Coronary artery (tissue), 2 donors: ENCODE measurements around the gene ELF2.
A peak's percentile ranks its signal among the peaks of the same experiment; 100 is the strongest.

Source experiments
- DNase-seq: peaks from one replicate; pipeline ENCODE4 v3.0.0-alpha.2; 2017; ENCODE audit warnings: low spot score
- H3K27ac ChIP-seq, 2 donors: fragments of 200-600 bp; sonication (generic); one replicate each; pipeline ENCODE4 v1.5.1; 2016 to 2019
- H3K4me3 ChIP-seq: fragments of 200-600 bp; sonication (generic); 2 replicates; pipeline ENCODE4 v1.5.1; 2016; ENCODE audit warnings: mild to moderate bottlenecking, moderate library complexity
- TF ChIP-seq, protein P1 (sequence below): fragments of 200-600 bp; sonication (generic); IDR thresholded peaks from one replicate; pipeline ENCODE4 v1.5.1; 2019; ENCODE audit warnings: antibody characterized with exemption

The ELF2 gene

DNA sequence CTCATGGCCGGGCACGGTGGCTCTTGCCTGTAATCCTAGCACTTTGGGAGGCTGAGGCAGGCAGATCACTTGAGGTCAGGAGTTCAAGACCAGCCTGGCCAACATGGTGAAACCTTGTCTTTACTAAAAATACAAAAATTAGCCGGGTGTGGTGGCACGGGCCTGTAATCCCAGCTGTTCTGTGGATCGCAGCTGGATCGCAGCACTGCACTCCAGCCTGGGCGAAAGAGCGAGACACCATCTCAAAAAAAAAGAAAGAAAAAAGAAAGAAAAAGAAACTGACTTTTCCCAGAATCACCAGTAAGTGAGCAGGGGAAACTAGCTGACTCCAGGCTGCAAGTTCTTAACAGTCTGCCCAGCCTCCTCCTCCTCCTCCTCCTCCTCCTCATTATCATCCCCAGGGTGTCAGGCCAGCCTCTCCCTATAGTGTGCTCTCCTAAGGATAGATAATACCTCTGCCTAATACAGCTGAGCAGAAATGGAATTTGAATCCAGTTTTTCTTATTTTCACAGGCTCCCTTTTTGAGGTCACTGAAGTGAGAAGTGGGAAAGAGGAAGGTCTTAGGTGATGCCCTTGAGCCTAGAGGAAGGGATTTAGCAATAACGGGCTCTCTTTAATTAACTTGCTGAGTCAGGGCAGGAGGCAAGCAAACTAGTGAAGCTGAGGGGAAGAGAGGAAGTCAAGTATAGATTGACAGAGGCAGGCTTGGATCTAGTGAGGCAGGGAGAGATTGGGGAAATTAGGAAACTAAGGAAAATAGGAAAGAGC is 11.8 kb upstream of the ELF2 start:
- no peak for DNase-seq
- H3K4me3 ChIP-seq = no peak overlapping the region
- TF ChIP-seq, protein P1, sequence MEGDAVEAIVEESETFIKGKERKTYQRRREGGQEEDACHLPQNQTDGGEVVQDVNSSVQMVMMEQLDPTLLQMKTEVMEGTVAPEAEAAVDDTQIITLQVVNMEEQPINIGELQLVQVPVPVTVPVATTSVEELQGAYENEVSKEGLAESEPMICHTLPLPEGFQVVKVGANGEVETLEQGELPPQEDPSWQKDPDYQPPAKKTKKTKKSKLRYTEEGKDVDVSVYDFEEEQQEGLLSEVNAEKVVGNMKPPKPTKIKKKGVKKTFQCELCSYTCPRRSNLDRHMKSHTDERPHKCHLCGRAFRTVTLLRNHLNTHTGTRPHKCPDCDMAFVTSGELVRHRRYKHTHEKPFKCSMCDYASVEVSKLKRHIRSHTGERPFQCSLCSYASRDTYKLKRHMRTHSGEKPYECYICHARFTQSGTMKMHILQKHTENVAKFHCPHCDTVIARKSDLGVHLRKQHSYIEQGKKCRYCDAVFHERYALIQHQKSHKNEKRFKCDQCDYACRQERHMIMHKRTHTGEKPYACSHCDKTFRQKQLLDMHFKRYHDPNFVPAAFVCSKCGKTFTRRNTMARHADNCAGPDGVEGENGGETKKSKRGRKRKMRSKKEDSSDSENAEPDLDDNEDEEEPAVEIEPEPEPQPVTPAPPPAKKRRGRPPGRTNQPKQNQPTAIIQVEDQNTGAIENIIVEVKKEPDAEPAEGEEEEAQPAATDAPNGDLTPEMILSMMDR = no peak

DNA sequence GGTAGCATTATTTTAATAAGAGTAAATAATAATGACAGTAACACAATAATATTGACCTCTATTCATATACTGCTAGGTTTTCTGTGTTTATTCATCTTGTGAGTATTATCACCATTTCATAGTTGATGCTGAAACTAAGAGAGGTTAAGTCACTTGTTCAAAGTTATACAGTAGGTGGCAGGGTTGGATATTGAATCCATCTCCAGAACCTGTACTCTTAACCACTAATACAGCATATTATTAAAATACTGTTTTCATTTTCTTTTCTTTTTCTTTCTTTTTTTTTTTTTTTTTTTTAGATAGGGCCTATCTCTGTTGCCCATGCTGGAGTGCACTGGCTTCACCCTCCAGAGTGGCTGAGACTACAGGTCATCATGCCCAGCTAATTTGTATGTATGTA is 7.1 kb upstream of the ELF2 start:
- H3K27ac ChIP-seq = no peak overlapping the region
- TF ChIP-seq, protein P1 = no peak
- DNase-seq = no peak
- no peak overlapping the region for H3K4me3 ChIP-seq

More for the DNA sequence above, 11.8 kb upstream of the ELF2 start:
- H3K27ac ChIP-seq = no peak overlapping the region

DNA sequence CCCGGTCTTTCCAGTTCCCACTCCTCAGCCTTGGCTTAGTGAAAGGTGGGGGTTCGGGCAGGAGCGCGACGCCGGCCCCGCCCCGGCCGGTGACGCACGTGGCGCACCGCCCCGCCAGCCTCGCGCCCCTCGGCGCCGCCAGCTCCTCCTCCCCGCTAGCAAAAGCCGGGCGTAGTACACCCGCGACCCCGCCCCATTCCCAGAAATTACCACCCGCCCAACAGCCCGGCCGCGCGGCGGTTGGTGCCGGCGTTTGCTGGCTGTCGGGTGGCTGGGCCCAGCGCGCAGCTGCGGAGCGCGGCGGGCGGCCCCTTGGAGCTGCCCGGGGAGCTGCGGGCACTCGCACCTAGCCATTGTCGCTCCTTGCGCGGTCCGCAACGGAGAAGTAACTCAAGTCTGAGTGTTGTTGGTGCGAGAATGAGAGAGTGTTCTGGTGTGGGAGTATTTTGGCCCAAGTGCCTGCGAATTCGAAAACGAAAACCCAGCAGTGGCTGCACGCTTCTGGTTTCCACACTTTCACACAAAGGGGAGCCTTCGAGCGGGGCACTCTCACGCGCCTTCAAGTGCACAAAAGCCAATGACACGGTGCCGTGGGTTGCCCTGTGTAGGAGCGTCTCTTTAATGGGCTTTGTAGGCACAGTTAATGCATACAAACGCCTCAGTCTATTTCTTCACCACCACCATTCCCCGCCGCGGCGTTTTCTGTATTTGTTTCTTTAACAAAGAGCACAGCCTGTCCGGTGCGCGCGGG is 1.0 kb upstream of the ELF2 start:
- peak; percentile 98 for DNase-seq
- Histone ChIP-seq H3K4me3 (peak overlapping the region; percentile 97), H3K27ac (peak overlapping the region; percentile 100)
- TF ChIP-seq, protein P1 = no peak

DNA sequence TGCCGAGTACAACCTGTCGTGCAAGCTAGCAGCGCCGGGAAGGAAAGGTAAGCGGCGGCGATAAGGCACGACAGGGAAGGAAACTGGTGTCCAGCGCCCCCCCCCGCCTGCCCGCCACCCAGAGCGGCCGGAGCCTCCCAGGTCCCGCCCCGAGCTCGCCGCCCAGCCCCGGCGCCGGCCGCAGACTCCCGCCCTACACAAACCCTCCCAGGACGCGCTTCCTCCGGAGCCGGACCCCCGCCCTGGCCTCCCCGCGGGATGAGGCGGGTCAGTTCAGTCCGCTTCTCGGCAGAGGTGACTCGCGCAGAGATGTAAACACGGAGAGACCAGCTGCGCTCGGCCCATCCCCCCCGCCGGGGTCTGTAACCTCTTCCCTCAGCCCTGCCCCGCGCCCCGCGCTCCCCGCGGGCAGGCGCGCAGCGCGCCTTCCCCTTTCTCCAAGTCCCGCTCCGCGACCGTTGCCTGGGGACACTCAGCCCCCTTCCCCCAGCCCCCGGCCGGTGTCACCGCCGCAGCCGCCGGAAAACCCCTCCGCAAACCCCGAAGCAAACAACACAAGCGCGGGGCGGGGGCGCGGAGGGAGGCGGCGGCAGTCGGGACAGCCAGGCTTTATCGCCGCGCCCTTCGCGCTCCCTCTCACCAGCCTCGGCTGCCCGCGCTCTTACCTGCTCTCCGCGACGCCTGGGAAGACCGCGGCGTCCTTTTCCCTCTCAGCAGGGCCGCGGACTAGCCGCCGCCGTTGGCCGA is 543 bp downstream of the ELF2 start:
- H3K27ac ChIP-seq = peak overlapping the region; percentile 100
- H3K4me3 ChIP-seq = peak overlapping the region; percentile 97
- DNase-seq = peak; percentile 93
- TF ChIP-seq, protein P1 = no peak

DNA sequence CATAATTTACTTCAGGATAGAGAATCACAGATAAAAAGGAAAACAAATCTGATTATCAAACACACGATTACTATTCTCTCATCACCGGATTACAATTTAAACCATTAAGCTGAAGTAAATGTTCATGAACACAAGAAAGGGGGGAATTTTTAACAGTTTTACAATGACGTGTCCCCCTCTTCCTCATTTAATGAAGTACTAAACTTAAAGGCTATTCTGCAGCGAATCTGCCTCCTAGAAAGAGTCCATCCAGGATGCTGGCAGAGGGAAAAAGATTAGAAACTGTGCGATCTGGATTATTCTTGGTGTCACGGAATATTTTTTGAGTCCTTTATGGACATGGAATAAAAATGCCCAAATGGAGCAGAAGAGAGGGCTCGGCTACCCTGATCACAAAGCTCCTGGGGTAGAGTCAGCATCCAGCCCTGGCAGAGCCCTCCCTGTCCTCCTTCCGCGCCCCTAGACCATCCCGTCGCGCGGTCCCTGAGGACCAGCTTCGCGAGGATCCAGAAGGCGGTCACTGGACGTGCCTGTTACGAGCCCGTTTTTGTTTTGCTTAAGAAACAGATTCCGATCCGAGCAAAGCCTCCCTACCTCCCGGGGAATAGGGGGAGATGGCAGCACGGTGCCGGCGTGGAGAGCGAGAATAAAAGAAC is 1.2 kb downstream of the ELF2 start:
- DNase-seq = no peak
- Histone ChIP-seq H3K27ac (peak overlapping the region; percentile 100), H3K4me3 (peak overlapping the region; percentile 97)
- TF ChIP-seq, protein P1 = no peak

DNA sequence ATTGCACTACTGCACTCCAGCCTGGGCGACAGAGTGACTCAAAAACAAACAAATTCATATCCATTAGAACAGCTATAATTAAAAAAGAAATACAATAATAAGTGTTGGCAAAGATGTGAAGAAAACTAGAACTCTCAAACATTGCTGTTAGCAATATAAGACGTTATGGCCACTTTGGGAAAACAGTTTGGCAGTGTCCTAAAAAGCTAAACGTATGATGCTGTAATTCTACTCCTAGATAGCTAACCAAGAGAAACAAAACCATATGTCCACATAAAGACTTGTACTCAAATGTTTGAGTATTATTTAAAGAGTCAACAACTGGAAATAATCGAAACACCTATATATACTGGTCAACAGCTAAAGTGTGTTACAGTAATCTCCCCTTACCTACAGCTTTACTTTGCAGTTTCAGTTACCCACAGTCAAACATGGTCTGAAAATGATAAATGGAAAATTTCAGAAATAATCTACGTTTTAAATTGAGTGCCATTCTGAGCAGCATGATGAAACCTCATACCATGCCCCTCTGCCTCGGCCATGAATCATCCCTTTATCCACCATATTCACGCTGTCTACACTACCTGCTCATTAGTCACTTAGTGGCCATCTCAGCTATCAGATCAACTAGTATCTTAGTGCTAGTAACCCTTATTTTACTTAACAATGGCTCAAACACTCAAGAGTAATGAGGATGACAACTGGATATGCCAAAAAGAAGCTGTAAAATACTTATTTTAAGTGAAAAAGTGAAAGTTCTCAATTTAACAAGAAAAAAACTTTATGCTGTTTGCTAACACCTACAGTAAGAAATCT is 4.9 kb downstream of the ELF2 start:
- Histone ChIP-seq H3K4me3 (peak overlapping the region; percentile 18), H3K27ac (peak overlapping the region in 1 of 2 donors; percentile 69)
- no peak for DNase-seq
- TF ChIP-seq, protein P1 = no peak
